HG03097 (cell line): Measurements from ENCODE around the gene KCNMB3.
A peak's percentile ranks its signal among the peaks of the same experiment; 100 is the strongest.

Experiments used
- ATAC-seq: cut with Tn5 transposase; IDR thresholded peaks from one replicate; pipeline ENCODE4 v1.9.1; 2021; ENCODE audit not compliant: unreplicated experiment, low FRiP score

Gene KCNMB3

DNA sequence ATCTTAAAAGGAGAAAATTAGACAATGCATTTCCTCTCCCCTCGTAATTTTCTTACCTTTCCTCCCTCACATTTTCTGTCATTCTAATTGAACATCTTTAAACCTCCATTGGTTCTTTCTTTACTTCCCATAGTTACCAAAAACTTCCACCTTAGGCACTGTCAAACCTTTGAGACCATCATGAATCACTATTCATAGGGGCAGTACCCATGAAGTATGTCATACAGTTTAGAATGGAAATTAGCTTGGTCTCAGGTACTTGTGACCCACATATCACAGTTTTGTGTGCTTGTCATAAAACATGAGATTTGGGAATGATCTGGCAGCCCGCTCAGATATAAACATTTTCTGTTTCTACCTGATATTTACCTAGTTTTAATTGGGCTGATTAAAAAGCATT lies 50.1 kb downstream of the KCNMB3 start:
- no peak for ATAC-seq

DNA sequence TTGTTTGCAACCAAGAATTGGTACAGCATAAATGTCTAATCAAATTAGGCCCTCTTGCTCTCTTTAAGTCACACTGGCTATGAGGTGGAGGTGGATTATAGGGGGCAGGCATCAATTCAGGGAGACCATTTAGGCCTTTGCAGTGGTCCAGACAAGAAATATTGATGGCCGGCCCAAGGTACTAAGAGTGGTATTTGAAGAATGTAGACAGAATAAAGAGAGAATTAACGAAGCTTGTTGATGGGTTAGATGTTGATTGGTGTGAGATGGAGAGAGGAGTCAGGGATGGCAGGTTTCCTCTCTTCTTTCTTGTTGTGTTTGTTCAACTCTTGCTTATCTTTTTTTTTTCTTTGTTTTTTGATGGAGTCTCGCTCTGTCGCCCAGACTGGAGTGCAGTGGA lies 54.2 kb downstream of the KCNMB3 start:
- no peak for ATAC-seq

- peak; percentile 75 for ATAC-seq
Measured at GRCh38 chr3:179196098-179196497, 54.8 kb downstream of the KCNMB3 start.

DNA sequence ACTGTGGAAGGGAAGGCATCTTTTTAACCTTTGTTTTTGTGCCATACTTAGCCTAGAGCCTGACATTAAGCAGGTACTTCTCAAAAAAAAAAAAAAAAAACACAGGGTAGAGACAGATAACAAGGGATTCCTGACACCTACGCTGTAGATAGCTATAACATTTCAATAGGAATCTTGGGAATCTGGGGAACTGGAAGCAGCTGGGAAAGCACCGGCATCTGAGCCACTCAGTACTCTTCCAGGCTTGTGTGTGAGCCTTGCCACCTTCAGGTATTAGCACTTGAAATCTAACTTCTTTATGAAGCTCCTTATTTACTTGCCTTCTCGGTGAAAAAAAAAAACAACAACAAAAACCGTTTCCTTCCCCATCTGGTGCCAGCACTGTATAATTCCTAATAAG lies 56.0 kb downstream of the KCNMB3 start:
- ATAC-seq: no peak
